LNCAP (cell line): ENCODE data around the gene OR11L1.

Source experiments
- CTCF ChIP-seq: fragments of 450-650 bp; IDR thresholded peaks from 2 replicates; pipeline ENCODE4 v1.5.1; 2017; ENCODE audit warnings: mild to moderate bottlenecking

Gene OR11L1

GRCh38 chr1:247843411-247843810, 1.7 kb upstream of the OR11L1 start:
- TF ChIP-seq CTCF = no peak

- no peak for TF ChIP-seq CTCF
These were observed 878 bp downstream of the OR11L1 start for GRCh38 chr1:247840818-247841217.

- TF ChIP-seq CTCF = no peak
These were observed 8.1 kb downstream of the OR11L1 start for GRCh38 chr1:247833601-247834000.

- no peak for TF ChIP-seq CTCF
These were observed 12.0 kb downstream of the OR11L1 start for GRCh38 chr1:247829656-247830055.

GRCh38 chr1:247825362-247825761, 16.3 kb downstream of the OR11L1 start:
- TF ChIP-seq CTCF = no peak

GRCh38 chr1:247824023-247824422, 17.7 kb downstream of the OR11L1 start, which contains the start of gene OR14A16:
TSS of gene OR14A16 (minus strand) at chr1:247824119. CDS start at chr1:247815729, 8,390 bp downstream.
- no peak for TF ChIP-seq CTCF

- TF ChIP-seq CTCF = no peak
These were observed 19.6 kb downstream of the OR11L1 start for GRCh38 chr1:247822060-247822459.

- TF ChIP-seq CTCF = no peak
These were observed 29.1 kb downstream of the OR11L1 start for GRCh38 chr1:247812637-247813036.
